HG03025 (cell line): ENCODE measurements around the gene KRT2.

ENCODE experiments used
- ATAC-seq: cut with Tn5 transposase; IDR thresholded peaks from one replicate; pipeline ENCODE4 v1.9.1; 2021; ENCODE audit warnings: mild to moderate bottlenecking, moderate library complexity; ENCODE audit not compliant: unreplicated experiment, low FRiP score

KRT2 gene

GRCh38 chr12:52667931-52668330 lies 15.9 kb upstream of the KRT2 start:
- ATAC-seq = no peak

GRCh38 chr12:52667509-52667908 lies 15.5 kb upstream of the KRT2 start:
- no peak for ATAC-seq

- ATAC-seq = no peak
Observed at GRCh38 chr12:52666471-52666870, 14.5 kb upstream of the KRT2 start.

GRCh38 chr12:52663420-52663819 lies 11.4 kb upstream of the KRT2 start:
- no peak for ATAC-seq

- ATAC-seq = no peak
Observed at GRCh38 chr12:52662918-52663229, 10.9 kb upstream of the KRT2 start.

GRCh38 chr12:52662093-52662917 lies 10.3 kb upstream of the KRT2 start:
- no peak for ATAC-seq

- no peak for ATAC-seq
Observed at GRCh38 chr12:52661668-52662067, 9.7 kb upstream of the KRT2 start.

- no peak for ATAC-seq
Observed at GRCh38 chr12:52660934-52661499, 9.0 kb upstream of the KRT2 start.

GRCh38 chr12:52659951-52660350 lies 7.9 kb upstream of the KRT2 start:
- ATAC-seq = no peak

GRCh38 chr12:52659395-52659794 lies 7.4 kb upstream of the KRT2 start:
- no peak for ATAC-seq

GRCh38 chr12:52658196-52658595 lies 6.2 kb upstream of the KRT2 start:
- no peak for ATAC-seq

GRCh38 chr12:52657250-52657902 lies 5.4 kb upstream of the KRT2 start:
- ATAC-seq = no peak

- ATAC-seq = no peak
Observed at GRCh38 chr12:52656616-52657015, 4.6 kb upstream of the KRT2 start.

- ATAC-seq = no peak
Observed at GRCh38 chr12:52655720-52656124, 3.7 kb upstream of the KRT2 start.

- ATAC-seq = no peak
Observed at GRCh38 chr12:52655251-52655650, 3.2 kb upstream of the KRT2 start.

GRCh38 chr12:52650520-52651081 lies 1.4 kb downstream of the KRT2 start:
- ATAC-seq = no peak

- no peak for ATAC-seq
Observed at GRCh38 chr12:52649066-52649465, 2.9 kb downstream of the KRT2 start.

- no peak for ATAC-seq
Observed at GRCh38 chr12:52648012-52648550, 3.9 kb downstream of the KRT2 start.

- ATAC-seq = no peak
Observed at GRCh38 chr12:52647601-52648000, 4.4 kb downstream of the KRT2 start.

- ATAC-seq = no peak
Observed at GRCh38 chr12:52646613-52647012, 5.4 kb downstream of the KRT2 start.

GRCh38 chr12:52645982-52646381 lies 6.0 kb downstream of the KRT2 start:
- ATAC-seq = no peak
